Omental fat pad (tissue), 4 donors: ENCODE results near the gene BBS1. TPM values are rescaled to one million over a fixed set of nuclear protein-coding genes. Genes with fewer than 3 reads are reported as not detected.

Experiments
- ATAC-seq: fragments of 150-250 bp; one replicate; pipeline ENCODE4 v1.9.1; 2016; ENCODE audit warnings: mild to moderate bottlenecking, moderate library complexity; ENCODE audit not compliant: low FRiP score
- DNase-seq: peaks from one replicate; pipeline ENCODE4 v3.0.0-alpha.2; 2019; ENCODE audit warnings: low spot score
- CTCF ChIP-seq, 3 donors: fragments of 450-650 bp; IDR thresholded peaks; one replicate each; pipeline ENCODE4 v1.5.1; 2016 to 2017; ENCODE audit warnings: antibody characterized with exemption in 3 of 3, mild to moderate bottlenecking in 3 of 3, moderate library complexity in 2 of 3
- total RNA-seq, 4 donors: library from RNA; depleted of rRNA; stranded (reverse); fragments of >200 nt; gene quantifications; one replicate each; pipeline ENCODE4 v1.1.0, GENCODE V29; 2016

Gene BBS1
- total RNA-seq, 4 donors from 2014 or later: 35.5 to 71.9 (median 37.9) TPM

DNA sequence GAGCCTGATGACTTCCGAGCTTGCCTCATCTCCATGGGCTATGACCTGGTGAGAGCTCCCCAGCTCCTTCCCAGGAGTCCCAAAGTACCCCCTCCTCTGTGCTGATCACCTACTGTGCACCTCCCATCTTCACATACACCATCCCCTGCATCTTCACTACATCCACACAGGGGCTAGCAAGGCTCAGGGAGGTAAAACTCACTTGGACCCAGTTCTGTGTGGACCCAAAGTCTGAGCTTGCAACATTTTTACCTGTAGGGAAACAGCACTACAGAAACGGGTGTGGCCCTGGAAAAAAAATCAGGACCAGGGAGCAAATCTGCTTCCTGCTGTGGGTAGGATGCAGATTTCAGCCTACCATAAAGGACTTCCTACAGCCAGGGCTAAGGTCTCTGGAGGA is 51.8 kb downstream of the BBS1 start:
- ATAC-seq: no peak

DNA sequence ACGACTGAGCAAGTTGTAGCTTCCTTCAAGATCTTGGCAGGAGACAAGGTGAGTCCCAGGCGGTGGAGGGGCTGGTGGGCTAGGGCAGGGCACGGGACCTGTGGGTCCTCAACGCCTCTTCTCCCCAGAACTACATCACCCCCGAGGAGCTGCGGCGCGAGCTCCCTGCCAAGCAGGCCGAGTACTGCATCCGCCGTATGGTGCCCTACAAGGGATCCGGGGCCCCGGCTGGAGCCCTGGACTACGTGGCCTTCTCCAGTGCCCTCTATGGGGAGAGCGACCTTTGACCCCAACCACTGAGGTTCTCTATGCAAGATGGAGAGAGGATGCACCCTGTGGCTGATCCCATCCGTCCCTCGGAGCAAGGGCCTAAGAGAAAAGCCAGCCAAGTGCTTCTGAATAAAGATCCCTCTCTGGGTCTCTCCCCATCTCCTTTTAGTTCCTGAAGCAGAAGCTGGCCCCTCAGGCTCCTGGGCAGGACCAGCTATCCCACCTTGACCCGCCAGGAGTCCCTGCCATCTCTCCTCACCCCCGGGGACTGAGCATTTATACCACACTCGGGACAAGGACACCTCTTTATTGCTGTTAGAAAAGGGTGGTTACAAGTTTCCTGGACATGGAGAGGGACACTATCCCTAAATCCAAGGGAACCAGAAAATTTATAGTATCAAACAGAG is 52.6 kb downstream of the BBS1 start:
- no peak for DNase-seq
- TF ChIP-seq CTCF (IDR thresholded peaks at IDR 0.05): no peak
- ATAC-seq: no peak

More for the DNA sequence above, 51.8 kb downstream of the BBS1 start:
- TF ChIP-seq CTCF (IDR thresholded peaks at IDR 0.05): no peak
- DNase-seq: no peak

DNA sequence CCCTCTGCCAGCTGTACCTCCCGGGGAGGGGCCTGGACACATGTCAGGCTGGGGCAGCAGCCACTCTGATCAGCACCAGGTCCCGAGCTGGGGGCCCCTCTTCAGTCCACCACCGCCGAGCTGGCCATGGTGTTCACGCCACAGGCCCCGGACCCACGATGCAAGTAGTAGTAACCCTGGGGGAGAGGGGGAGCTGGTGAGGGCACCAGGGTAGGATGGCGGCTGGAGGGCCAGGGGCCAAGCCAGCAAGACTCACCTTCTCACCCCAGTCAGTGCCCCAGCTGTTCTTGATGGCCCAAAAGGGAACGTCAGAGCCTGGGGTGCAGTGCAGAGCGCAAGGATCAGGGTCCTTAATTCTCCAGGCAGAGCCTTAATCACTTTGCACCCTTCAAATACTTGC is 53.4 kb downstream of the BBS1 start:
- TF ChIP-seq CTCF (IDR thresholded peaks at IDR 0.05): no peak
- DNase-seq (no peak), ATAC-seq (no peak)

GRCh38 chr11:66564538-66564937 is 54.1 kb downstream of the BBS1 start:
- DNase-seq (no peak), ATAC-seq (no peak)
- no peak for TF ChIP-seq CTCF (IDR thresholded peaks at IDR 0.05)

GRCh38 chr11:66564984-66565383 is 54.5 kb downstream of the BBS1 start:
- TF ChIP-seq CTCF (IDR thresholded peaks at IDR 0.05): no peak
- ATAC-seq (no peak), DNase-seq (no peak)

DNA sequence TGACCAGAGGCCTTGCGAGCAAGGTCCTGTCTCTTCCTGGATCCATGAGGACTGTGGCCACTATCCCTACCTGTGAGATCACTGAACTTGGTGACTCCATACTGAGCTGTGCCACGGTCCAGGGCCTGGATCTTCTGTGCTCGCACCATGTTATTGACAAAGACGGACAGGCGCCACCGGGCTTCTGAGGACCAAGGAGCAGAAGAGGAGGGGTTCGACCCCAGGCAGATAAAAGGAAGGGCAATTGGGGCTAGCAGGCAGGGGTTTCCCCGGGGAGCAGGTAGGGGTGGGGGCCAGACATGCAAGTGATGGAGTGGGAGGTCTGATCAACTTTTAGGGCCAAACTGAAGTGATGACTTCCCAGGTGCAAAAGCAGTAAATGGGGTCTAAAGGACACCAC is 55.8 kb downstream of the BBS1 start:
- ATAC-seq: no peak
- DNase-seq: no peak
- TF ChIP-seq CTCF (IDR thresholded peaks at IDR 0.05): no peak

DNA sequence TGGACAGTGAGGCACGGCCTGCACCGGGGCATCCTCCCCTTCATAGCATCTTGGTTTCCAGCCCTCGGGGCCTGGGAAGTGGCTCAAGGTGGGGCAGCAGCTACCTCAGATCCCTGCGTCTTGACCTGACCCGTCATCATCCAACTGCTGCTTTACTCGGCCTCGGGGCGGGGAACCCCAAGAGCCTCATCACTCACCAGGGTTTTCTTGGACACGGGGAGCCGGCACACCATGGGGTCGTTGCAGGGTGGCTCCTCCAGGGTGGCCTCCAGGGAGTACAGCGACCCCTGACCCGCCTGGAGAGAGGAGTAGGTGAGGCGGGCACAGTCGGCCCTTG is 57.3 kb downstream of the BBS1 start:
- DNase-seq (no peak), ATAC-seq (no peak)
- TF ChIP-seq CTCF (IDR thresholded peaks at IDR 0.05): no peak
